GM19238 (cell line): ENCODE measurements around the gene ANKRD24.
"Not testable (repeated sequence)": the region's sequence is repeated elsewhere in the genome, so short reads cannot be mapped to it uniquely, and the experiment has no call there.

Experiments
- DNase-seq: peaks from one replicate; pipeline ENCODE4 v3.0.0; 2011; ENCODE audit warnings: low spot score; ENCODE audit not compliant: insufficient read length

Gene ANKRD24

DNA sequence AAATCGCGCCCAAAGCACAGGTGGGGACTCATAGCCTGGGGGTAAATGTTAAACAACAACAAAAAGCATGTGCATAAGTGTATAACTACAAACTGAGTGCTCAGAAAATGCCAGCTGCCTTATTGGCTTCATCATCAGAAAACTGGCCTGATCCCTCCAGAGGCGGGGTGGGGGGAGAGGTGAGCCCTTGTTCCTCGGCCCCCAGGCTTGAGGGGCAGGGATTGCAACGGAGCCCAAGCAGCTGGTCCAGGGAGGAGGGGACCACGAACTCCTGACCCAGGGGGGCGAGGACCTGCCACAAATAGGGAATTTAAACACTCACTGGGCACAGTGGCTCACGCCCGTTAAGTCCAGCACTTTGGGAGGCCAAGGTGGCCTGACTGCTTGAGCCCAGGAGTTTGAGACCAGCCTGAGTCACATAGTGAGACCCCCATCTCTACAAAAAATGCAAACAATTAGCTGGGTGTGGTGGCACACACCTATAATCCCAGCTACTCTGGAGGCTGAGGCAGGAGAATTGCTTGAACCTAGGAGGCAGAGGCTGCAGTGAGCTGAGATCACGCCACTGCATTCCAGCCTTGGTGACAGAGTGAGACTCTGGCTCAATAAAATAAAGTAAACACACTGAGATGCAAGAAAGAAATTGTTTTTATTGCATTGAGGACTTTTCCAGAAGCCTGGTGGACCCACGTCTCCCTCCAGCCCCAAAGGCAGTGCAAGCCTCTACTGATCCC lies 8.8 kb upstream of the ANKRD24 start:
- no peak for DNase-seq

DNA sequence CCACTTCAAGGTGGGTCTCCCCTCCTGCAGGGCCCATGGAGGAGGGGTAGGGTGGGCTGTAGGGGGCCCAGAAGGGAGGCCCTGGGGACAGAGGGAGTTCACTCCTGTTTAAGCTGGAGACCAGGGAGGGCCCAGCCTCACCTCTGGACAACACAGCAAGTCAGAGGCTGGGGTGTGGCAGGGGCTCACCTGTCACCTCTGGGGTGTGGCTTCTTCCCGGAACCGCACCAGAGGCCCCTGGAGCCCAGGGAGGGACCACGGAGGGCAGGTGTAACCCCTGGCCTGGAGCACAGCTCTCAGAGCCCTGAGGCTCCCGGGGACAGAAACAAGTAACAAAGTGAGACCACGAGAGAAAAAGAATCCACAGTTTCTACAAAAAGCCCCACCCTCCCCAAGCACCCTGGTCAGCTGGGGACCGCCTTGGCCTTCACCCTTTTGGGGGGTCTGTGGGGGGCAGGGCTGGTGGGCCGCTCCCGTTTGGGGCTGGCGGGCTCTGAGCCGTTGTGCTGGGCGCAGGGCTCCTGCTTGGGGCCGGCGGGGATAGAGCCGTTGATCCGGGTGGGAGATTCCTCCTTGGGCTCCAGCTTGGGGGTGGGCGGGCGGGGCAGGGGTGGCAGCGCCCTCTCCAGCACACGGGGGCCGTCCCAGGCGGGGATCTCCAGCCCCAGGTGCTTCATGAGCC lies 8.1 kb upstream of the ANKRD24 start:
- no peak for DNase-seq

DNA sequence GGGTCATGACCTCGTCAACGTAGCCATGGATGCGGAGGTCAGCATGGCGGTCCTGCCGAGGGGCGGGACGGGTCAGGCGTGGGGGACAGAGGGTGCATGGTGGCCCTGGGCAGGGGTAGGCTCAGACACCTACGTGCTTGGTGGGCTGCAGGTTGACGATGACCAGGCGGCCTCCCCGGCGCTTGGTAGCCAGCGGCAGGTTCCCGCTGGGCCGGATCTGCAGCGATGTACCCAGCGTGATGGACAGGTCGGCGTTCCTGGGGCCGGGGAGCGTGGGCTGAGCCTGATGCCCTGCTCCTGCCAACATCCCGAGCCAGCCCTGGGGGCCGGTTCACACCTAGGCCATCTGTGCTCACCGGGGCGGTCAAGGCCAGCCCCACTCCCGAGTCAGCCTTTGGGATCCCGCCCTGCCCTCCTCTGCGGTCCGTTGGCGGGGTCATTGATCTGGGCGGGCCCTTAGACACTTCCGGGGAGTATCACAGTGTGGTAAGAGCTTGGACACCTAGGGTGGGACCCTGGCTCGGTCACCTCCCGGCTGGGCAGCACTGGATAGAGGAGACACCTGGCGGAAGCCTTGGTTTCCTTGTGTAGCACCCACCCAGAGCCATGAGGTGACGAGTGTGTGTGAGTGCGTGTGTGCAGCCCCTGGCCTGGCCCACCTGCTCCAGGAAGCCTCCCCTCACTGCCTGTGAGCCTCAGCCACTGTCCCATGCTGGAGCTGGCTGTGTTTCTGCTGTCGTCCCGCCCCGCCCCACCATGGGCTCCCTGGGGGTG lies 7.4 kb upstream of the ANKRD24 start:
- no peak for DNase-seq

DNA sequence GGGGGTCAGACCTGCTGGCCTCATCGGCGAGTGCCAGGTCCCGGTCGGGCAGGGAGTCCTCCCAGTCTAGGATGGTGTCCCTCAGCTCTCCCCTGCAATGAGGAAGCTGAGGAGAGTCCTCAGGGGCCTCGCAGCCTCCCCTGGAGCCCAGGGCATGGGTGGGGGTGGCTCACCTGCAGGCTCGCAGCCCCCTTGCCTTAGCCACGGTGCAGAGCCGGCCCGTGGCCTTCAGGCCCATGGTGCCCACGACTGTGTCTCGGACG lies 6.9 kb upstream of the ANKRD24 start:
- no peak for DNase-seq

DNA sequence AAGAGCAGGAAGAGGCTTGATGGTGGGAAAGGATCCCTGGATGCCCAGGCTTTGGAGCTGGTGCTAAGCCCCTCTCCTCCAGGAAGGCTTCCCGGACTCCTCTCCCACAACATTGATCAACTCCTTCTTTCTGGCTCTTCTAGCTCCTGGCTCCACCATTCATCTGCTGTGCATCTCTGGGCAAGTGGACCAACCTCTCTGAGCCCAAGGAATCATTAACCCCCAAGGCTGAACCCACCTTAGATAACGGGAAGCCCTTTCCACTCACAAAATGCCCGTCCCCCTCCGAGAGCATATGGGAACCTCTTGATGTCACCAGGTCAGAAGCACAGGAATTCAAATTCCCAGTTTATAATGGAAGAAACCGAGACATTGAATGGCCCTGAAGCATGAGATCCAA lies 5.3 kb upstream of the ANKRD24 start:
- DNase-seq = no peak

DNA sequence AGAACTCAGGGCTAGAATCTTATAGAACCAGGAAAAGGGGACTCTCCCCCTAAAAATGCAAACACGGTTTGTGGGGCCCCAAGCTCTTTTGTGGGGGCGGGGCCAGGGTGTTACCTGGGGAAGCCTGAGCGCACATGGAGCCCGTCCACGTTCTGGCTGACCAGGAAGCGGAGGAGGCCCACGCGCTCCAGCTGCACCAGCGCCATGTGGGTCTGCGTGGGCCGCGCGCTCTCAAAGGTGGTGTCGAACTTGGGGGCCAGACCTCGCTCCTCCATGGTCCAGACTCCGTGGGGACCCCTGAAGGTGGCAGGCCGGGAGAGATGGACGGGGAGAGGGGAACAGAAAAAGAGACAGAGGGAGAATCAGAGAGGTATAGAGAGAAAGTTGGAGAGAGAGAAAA lies 3.5 kb upstream of the ANKRD24 start:
- DNase-seq = no peak

DNA sequence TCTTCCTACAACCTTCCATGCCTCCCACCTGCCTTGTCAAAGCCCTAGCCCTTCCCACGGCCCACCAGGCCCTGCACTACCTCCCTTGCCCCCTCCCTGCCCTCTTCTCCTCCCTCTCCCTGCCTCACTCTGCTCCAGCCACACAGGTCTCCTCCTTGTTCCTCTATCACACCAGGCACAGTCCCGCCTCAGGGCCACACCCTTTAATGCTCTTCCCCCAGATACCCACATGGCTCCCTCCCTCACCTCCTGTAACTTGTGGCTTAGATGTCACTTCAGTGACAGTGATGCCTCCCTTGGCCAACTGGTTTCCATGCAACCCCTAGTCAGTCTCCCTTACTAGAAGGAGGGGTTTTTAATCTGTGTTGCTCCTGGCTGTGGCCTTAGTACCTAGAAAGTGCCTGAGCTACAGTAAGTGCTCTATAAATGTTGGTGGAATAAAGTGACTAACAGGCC lies 1.4 kb upstream of the ANKRD24 start:
- no peak for DNase-seq

DNA sequence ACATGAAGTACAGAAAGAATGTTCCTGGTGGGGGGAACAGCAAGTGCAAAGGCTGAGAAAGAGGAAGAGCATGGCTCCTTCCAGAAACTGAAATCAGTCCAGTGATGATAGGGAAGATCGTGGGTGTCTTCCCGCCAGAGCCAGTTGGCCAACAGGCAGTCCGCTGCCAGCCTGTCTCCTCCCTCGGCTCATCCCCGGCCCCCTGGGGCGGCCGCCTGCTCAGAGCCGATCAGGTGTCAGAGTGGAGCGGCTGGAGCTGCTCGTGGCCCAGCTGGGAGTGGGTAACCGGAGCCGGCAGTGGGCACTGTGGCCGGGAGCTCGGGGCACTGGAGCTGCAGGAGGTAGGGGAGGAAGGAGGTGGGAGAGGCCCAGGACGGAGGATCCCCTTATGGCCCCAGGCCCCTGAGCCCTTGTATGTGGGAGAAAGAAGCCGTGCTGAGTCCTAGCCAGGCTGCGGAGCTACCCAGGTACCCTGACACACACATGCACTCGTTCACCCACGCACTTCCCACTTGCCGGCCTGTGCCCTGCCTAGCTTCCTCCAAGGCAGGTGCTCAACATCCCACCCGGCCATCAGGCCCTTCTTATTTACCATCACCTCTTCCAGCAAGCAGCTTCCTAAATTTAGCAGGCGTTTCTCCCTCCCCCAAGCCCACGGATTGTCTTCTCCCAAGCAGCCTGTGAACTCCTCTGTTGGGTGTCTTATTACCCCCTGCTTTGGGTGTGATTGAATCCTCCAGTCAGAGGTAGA lies 1.7 kb downstream of the ANKRD24 start:
- no peak for DNase-seq

DNA sequence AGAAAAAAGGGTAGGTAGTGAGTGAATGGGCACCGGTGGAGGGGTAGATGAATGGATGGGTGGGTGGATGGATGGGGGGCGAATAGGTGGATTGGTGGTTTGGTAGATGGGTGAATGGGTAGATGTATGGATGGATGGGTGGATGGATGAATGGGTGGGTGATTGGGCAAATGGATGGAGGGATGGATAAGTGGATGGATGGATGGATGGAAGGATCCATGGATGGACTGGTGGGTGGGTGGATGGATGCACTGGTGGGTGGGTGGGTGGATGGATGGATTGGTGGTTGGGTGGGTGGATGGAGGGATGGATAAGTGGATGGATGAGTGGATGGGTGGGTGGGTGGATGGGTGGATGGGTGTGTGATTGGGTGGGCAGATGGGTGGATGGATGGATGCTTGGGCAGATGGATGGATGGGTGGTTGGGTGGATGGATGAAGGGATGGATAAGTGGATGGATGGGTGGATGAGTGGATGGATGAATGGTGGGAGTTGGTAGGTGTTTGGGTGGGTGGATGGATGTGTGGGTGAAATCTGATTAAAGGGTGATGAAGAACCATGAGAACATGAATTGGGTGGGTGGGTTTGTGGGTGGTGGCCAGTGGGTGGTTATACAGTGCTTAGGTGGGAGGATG lies 2.3 kb downstream of the ANKRD24 start:
- DNase-seq = no peak

DNA sequence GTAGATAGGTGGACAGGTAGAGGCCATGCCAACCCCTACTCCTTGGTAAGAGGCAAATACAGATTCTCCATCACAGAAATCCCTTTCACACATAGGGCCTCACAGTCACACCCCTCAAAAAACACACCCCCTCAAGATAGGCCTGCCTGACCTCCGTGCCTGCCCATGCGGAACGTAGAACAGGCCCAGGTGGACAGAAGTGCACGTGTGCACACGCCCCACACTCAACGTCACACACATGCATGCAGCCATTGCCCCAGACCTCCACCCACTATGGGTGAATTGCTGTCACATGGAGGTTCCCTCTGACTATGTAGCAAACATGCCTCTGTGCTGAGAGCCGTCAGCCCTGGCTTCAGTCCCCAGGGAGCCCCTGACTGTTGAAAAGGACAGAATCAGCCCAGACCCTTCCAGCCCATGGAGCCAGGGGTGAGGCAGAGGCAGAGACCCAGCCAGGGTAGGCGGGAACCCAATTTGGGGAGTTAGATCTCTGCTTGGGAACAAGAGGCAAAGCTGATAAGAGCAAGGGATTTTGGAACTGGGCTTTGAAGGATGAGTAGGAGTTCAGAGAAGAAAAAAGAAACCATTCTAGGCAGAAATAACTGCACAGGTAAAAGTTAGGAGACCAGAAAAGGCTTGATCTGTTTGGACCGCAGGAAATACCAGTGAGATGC lies 3.1 kb downstream of the ANKRD24 start:
- DNase-seq = no peak

DNA sequence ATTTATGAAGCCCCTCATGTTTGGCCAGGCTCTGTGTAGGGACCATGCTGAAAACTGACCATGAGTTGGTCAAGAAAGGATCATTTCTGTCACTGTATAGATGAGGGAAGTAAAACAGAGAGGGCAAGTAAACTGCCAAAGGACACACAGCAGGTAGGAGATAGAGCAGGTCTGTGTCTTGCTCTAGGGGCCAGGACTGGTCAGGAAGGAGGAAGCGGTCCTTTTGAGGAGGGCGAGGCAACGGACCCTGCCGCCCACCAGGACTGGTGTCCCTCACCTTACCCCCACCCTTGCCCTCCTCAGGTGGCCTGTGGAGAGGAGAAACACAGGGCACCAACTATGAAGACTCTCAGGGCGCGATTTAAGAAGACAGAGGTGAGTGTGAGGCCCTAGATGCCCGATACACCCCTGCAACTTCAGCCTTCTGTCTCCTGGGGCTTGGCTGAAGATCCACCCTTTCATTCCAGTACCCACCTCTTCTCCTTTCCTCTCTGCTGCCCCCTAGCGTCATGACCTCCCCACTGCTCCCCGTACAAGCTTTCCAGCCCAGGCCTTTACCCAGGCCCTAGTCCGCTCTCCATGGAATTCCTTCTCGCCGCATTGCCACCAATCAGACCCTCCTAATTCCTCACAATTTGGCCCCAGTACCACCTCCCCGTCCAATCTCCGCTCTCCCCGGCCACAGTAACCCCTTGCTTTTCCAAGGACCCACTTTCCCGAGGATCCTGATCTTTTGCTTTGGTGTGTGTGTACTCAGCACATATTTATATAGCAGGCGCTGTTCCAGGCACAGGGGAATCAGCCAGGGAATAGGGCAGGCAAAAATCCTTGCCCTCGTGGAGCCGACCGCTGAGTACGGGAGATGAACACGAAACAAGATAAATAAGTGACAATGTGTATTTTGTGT lies 3.9 kb downstream of the ANKRD24 start:
- DNase-seq = peak; percentile 77

DNA sequence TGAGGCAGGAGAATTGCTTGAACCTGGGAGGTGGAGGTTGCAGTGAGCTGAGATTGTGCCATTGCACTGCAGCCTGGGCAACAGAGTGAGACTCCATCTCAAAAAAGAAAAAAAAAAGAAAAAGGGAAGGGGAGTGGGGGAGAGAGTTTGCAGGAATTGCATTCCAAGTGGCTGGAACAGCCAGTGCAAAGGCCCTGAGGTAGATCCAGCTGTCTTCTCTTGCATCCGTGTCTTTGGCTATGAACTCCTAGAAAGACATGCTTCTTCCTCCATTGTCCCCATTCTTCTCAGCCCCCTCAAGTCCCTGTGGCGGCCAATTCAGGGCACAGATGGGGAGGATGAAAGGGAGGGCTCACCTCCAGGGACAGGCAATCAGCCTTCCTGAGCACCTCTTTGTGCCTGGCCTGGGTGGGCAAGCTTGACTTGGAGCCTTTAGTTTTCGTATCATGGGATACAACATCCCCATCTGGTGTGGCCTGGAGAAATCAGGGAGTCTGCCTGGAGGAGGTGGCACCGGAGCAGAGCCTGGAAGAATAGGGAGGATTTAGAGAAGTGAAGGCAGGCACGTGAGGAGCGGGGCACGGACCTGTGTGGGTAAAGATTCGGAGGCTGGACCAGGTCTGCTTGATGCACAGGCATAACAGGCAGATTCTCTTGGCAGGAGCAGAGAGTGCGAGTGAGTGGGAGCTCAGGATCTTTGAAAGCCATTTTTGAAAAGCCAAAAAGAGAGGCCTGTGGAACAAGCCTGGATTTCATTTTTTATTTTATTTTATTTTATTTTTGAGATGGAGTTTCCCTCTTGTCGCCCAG lies 5.0 kb downstream of the ANKRD24 start:
- no peak for DNase-seq

DNA sequence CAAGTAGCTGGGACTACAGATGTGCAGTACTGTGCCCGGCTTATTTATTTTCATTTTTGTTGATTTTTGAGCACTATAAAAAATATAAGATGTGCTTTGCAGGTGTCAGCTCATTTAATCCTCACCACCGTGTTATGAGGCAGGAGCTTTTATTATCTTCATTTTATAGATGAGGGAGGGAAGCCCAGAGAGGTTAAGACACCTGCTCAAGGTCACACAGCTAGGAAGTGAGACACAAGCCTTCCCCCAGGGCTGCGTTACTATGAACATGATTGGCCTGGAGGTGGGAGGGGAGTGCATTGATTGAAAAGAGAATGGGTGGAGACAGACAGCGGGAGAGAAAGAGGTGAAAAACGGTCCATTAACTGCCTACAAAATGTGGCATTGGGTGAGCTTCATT lies 7.2 kb downstream of the ANKRD24 start:
- DNase-seq = no peak

DNA sequence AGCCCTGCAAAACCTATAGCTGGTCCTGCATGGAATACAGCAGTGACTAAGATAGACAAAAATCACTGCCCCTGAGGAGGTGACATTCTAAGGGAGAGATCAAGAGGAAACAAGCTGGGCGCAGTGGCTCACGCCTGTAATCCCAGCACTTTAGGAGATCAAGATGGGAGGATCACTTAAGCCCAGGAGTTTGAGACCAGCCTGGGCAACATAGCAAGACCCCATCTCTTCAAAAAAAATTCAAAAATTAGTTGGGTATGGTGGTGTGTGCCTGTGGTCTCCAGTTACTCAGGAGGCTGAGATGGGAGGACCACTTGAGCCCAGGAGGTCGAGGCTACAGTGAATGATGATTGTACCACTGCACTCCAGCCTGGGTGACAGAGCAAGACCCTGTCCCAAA lies 10.0 kb downstream of the ANKRD24 start:
- not testable (repeated sequence) for DNase-seq

DNA sequence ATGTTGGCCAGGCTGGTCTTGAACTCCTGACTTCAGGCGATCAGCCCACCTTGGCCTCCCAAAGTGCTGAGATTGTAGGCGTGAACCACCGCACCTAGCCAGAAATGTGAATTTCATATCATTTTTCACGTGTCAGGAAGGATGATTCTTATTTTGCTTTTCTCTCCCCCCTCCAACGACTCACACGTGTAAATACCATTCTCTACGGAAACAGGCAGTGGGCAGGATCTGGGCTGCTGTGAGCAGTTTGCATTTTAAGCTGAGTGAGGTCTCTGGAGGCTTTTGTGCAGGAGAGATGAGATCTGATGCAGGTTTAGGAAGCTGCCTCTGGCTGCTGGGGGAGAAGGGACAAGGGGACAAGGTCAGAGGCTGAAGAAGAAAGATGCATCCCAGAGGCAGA lies 11.9 kb downstream of the ANKRD24 start:
- no peak for DNase-seq

DNA sequence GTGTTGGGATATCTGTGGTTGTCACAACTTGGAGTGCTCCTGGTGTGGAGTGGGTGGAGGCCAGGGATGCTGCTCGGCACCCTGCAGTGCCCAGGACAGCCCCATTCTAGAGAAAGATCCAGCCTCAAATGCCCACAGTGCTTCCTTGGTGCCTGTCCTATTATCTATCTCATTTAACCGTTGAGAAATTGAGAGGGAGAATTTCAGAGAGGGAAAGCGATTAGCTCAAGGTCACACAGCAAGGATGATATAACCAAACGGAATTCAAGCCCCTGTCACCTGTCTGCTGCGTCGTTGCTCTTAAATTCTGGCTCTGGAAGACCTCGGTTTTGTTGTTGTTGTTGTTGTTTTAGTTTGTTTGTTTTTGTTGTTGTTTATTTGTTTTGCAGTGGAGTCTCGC lies 13.5 kb downstream of the ANKRD24 start:
- DNase-seq = no peak

DNA sequence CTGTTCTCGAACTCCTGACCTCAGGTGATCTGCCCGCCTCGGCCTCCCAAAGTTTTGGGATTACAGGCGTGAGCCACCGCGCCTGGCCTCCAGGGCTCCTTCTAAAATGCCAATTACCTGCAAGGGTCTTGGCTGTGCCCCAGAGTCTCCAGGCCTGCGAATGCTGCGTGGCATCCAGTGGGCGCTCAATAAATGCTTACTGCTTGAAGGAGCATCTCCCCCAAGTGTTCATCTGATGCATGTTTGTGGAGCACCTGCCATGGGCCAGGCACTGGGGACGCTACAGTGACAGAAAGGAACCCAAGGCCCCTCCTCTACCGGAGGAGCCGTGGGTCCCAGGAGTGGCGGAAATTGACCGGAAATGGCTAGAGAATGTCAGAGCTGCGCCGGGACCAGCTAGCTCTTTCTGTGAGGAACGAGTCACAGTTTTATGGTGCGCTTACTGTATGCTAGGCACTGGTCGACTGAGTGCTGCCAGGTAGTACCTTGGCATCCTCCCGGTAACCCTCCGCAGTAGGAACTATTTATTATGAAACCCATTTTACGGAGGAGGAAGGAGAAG lies 14.2 kb downstream of the ANKRD24 start:
- DNase-seq = no peak

DNA sequence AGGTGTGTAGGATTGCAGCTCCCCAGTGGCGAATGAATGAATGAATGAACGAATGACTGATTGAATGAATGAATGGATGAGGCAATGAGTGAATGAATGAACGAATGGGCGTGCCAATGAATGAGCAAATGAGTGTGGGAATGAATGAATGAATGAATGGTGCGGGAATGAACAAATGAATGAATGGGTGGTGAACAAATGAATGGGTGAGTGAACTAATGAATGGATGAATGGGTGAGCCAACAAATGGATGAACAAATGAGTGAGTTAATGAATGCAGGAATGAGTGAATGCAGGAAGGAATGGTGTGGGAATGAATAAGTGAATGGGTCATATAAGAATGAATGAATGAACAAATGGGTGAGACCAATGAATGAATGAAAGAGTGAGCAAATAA lies 14.7 kb downstream of the ANKRD24 start:
- DNase-seq = no peak
